C4-2B (cell line): ENCODE results near the gene REEP3.

Experiments used
- ZFX ChIP-seq: fragments of 450-650 bp; IDR thresholded peaks from 2 replicates; pipeline ENCODE4 v1.6.1; 2017
- TF ChIP-seq, protein P1 (sequence below): fragments of 450-650 bp; conservative IDR thresholded peaks from 2 replicates; pipeline ENCODE4 v1.5.1; 2017; ENCODE audit warnings: mild to moderate bottlenecking

- TF ChIP-seq, protein P1, sequence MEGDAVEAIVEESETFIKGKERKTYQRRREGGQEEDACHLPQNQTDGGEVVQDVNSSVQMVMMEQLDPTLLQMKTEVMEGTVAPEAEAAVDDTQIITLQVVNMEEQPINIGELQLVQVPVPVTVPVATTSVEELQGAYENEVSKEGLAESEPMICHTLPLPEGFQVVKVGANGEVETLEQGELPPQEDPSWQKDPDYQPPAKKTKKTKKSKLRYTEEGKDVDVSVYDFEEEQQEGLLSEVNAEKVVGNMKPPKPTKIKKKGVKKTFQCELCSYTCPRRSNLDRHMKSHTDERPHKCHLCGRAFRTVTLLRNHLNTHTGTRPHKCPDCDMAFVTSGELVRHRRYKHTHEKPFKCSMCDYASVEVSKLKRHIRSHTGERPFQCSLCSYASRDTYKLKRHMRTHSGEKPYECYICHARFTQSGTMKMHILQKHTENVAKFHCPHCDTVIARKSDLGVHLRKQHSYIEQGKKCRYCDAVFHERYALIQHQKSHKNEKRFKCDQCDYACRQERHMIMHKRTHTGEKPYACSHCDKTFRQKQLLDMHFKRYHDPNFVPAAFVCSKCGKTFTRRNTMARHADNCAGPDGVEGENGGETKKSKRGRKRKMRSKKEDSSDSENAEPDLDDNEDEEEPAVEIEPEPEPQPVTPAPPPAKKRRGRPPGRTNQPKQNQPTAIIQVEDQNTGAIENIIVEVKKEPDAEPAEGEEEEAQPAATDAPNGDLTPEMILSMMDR, result no peak
- no peak for TF ChIP-seq ZFX
These were observed 13.5 kb downstream of the REEP3 start for GRCh38 chr10:63534723-63535122.
